ENCODE results near the gene TTYH3.

Gene TTYH3

GRCh38 chr7:2603044-2603965, 28.5 kb upstream of the TTYH3 start:
- TF ChIP-seq ZFX (IDR thresholded peaks at IDR 0.05; ENCODE audit: borderline replicate concordance), result no peak
- TF ChIP-seq, protein P1, sequence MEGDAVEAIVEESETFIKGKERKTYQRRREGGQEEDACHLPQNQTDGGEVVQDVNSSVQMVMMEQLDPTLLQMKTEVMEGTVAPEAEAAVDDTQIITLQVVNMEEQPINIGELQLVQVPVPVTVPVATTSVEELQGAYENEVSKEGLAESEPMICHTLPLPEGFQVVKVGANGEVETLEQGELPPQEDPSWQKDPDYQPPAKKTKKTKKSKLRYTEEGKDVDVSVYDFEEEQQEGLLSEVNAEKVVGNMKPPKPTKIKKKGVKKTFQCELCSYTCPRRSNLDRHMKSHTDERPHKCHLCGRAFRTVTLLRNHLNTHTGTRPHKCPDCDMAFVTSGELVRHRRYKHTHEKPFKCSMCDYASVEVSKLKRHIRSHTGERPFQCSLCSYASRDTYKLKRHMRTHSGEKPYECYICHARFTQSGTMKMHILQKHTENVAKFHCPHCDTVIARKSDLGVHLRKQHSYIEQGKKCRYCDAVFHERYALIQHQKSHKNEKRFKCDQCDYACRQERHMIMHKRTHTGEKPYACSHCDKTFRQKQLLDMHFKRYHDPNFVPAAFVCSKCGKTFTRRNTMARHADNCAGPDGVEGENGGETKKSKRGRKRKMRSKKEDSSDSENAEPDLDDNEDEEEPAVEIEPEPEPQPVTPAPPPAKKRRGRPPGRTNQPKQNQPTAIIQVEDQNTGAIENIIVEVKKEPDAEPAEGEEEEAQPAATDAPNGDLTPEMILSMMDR (IDR thresholded peaks at IDR 0.05), result no peak
- H3K27ac ChIP-seq, result no peak overlapping the region

GRCh38 chr7:2604608-2605174, 27.1 kb upstream of the TTYH3 start:
- H3K27ac ChIP-seq, result no peak overlapping the region
- TF ChIP-seq, protein P1 (IDR thresholded peaks at IDR 0.05), result no peak
- no peak for TF ChIP-seq ZFX (IDR thresholded peaks at IDR 0.05; ENCODE audit: borderline replicate concordance)

DNA sequence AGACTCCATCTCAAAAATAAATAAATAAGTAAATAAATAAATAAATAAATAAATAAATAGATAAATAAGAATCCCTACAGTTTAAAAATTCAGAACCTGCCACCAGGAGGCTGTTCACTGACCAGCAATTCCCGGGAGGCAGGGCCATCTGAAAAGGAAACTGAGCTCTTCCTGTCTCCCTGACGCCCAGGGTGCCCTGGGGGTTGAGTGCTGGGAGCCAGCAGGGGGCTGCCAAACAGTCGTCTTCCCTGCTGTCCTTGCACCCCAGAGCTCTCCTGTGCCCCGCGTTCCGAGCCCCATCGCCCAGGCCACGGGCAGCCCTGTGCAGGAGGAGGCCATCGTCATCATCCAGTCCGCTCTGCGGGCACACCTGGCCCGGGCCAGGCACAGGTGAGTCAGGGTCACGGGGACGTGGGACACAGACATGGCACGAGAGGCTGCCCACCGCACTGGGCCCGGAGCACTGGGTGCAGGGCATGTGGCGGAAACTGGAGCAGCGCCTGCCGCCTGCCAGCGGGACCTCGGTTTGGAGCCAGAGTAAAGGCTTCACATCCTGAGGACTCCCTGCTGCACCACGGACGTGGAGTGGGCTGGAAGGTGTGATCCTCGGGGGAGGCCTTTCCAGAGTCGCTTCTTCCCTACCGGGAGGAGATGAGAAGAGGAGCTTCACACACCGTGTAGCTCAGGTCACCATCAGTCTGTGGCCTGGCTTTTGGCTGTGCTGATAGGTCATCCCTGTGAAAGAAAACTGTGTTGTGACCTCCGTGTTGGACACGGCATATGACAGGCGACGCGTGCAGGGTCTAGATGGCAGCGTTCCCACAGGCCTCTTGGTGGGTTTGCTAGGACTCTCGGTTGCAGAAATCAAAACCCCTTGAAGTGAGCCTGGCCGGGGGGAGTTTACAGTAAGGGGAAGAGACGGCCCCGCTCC, 25.9 kb upstream of the TTYH3 start:
- TF ChIP-seq, protein P1 (IDR thresholded peaks at IDR 0.05), result no peak
- TF ChIP-seq ZFX (IDR thresholded peaks at IDR 0.05; ENCODE audit: borderline replicate concordance), result no peak
- H3K27ac ChIP-seq, result no peak overlapping the region

DNA sequence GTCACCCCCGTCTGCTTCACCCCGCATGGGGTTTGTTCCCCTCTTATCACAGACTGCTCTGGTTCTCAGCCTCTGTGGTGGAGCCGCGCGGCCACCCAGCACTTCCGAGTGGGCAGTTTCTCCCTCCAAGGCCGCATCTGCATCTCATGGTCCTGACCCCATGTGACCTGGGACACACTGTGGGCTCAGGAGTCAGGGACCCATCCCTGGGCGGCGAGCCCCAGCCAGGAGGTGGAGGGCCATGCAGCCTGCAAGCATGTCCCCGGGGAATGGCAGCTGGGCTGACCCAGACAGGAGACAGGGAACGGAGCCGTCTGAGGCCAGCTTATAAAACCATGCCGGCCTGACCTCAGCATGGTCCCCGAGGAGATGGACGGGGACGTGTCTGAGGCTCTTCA, 25.2 kb upstream of the TTYH3 start:
- no peak for TF ChIP-seq ZFX (IDR thresholded peaks at IDR 0.05; ENCODE audit: borderline replicate concordance)
- TF ChIP-seq, protein P1 (IDR thresholded peaks at IDR 0.05), result no peak
- H3K27ac ChIP-seq, result no peak overlapping the region

DNA sequence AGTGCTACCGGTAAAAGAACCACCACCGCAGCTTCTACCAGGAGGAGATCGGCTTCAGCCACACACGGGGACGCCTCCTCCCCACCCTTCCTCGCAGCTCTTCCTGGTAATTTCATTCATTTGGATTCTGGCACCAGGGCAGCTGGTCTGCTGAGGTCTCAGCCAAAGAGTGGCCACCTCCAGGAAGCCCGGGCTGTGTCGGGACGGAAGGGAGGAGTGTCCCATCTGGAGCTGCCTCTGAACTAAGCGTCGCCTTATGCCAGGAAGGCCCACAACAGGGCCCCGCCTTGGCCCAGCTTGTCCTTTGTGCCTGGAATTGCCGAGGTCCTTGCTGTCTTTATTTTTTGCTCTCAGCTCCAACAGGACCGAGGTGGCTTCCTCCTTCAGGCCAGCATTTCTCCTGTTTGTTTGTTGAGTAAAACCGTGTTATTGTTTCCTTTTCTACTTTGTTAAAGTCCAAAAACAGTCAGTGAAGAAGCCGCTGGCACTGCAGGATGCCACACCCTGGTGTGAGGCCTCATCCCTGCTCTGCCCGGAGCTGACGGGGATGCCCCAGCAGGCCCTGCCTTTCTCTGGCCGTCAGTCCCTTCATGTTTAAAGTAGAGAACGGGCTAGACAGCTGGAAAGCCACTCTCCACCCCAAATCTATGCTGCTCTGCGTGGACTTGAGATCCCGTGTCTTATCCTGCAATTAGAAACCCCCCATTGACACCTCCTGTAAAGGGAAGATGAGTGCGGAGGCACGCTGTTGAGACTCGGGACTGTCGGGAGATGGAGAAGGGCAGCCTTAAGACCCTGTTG, 24.5 kb upstream of the TTYH3 start:
- TF ChIP-seq, protein P1 (IDR thresholded peaks at IDR 0.05), result no peak
- TF ChIP-seq ZFX (IDR thresholded peaks at IDR 0.05; ENCODE audit: borderline replicate concordance), result no peak
- no peak overlapping the region for H3K27ac ChIP-seq

Data from 22Rv1 (cell line).